AG08395 (cell line): ENCODE data around the gene CREB3L1.

ENCODE experiments used
- DNase-seq: peaks from one replicate; pipeline ENCODE4 v3.0.0; 2012; ENCODE audit warnings: mixed read lengths, low spot score

CREB3L1 gene

GRCh38 chr11:46272816-46273427, 4.5 kb upstream of the CREB3L1 start:
- DNase-seq: peak; percentile 85

GRCh38 chr11:46273511-46274205, 3.8 kb upstream of the CREB3L1 start:
- DNase-seq: no peak

DNA sequence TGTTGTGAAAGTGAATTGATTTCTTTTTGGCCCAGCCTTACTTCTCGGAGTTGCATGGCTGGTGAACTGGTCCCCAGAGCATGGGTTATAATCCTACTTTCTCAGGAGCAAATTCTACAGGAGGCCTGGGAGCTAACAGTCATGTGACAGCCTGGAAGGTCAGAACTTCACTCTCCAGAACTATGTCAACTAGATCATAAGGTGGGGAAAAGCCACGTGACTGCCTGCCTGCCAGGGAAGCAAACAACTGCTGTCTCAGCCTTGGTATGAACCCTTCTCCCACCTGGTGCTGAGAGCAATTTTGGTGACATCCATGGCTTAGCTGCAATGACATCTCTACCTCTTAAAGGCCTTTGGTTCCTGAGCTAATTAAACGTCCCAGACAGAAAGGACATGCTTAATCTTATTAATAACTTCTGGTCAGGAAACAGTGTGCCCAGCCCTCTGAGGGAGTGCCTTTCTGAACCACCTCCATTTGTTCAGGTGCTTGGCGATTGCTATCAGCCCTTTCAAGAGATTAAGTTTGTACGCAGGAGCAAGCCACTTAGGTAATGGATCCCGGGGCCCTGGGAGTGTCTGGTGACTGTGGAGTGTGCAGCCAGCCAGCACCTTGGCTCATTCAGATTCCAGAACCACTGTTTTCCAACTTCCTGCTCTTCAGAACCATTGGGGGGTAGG, 1.4 kb upstream of the CREB3L1 start:
- DNase-seq: no peak

- peak; percentile 76 for DNase-seq
Measured at GRCh38 chr11:46277313-46277621, 195 bp upstream of the CREB3L1 start.

DNA sequence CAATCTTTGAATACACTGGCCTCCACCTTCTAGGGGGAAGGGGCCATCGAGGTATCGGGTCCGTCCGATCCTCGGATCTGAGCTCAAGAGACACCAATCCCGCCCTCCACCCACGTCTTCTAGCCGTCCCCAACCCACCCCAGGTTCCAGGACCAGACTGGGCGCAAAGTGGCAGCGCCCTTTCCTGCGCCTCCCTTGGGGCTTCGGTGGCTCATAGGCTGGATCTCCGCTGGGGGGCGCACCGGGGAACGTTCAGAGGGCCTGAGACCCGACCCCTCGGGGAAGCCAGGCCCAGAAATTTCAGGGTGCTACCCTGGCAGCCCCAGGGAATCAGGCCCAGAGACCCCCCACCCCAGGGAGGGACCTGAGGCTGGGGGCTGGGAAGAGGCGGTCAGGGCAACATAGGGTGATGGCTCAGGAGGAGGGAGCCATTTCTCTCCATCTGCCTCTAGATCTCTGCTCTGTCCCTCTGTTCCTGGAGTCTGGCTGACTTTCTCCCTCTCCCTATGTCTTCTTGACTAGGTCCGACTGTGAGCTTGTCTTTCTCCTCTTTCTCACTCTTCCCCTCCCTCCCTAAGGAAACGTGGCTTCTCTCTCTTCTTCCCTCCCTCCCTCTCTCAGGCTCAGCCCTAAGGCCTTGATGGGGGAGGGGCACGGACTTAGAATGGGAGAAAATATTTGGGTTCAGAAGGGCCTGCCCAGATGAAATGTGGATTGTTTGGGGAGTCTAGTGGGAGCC, 1.1 kb downstream of the CREB3L1 start:
- DNase-seq: peak; percentile 65

GRCh38 chr11:46279126-46280099, 2.0 kb downstream of the CREB3L1 start:
- DNase-seq: peak; percentile 76

GRCh38 chr11:46280706-46281105, 3.2 kb downstream of the CREB3L1 start:
- DNase-seq: no peak

DNA sequence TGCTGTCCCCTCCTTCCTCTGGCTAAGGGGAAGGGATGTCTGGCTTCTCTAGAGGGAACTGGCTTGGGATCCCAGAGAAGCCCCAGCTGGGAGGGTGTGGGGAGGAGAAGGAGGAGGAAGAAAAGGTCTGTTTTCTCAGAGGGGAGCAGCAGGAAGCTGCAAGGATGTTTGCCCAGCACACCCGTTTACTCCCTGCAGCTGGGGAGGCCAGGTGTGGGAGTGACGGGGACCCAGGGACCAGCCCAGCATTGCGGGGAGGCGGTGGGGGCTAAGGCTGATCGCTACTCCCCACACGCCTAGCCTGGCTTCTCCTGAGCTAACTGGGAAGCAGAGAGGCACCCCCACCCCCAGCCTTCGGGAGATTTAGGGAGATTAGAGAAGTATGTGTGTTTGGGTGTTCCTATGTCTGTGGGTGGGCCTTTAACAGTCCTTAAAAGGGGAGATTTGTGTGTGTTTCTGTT, 3.9 kb downstream of the CREB3L1 start:
- DNase-seq: no peak

DNA sequence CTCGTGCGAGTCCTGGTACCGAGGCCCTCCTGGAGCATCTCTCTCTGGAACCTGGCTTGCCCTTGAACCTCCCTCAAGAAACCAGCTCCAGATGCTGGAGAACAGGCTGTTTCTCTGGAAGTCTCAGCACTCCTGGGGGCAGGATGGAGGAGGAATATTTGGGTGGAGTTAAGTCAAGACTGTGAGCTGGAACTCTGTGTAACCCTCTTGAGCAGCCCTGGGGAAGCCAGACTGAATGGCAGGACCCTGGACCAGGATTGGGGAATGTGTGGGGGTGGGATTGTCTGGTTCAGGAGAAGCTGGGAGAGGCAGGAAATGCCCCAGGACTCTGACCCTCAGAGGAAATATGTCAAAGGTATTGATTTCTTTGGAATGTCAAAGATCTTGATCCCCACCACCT, 7.7 kb downstream of the CREB3L1 start:
- peak; percentile 27 for DNase-seq

DNA sequence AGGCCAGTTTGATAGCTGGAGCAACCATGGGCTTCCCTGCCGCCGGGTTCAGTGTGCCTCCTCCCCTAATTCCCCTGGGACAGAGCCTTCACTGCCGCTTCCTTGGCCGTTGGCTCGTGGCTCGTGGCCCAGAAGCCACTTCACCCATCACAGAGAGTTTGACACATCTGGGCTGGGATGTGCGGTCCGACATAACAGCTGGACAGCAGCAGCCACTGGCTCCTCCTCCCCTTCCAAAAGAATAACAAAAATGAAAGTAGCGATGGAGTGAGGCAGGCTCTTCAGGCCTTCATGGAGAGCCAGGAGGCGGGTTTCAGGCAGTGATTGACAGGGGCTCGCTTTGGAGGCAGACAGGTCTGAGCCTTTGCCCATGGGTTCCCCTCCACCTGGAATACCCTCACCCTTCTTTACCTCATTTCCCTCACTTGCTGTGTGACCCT, 8.2 kb downstream of the CREB3L1 start:
- peak; percentile 69 for DNase-seq

- no peak for DNase-seq
Measured at GRCh38 chr11:46286789-46287188, 9.3 kb downstream of the CREB3L1 start.

GRCh38 chr11:46288451-46288850, 11.0 kb downstream of the CREB3L1 start:
- no peak for DNase-seq

DNA sequence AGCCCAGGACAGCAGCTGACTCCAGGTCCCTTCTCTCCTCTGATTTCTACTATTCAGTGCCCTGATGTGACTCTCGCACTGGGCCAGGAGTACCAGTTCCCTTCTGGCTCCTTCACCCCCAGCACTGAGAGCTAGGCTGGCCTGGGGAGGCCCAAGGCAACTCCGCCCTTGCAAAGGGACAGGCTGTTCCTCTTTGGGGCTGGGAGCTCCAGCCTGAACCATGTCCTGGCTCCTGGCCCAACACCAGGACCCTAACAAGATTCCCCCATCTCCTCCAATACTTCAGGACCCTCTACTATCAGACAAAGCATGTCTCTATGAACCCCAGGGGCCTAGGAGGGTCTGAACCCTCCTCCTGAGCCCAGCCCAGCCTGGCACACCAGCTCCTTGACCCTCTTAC, 12.5 kb downstream of the CREB3L1 start:
- no peak for DNase-seq

DNA sequence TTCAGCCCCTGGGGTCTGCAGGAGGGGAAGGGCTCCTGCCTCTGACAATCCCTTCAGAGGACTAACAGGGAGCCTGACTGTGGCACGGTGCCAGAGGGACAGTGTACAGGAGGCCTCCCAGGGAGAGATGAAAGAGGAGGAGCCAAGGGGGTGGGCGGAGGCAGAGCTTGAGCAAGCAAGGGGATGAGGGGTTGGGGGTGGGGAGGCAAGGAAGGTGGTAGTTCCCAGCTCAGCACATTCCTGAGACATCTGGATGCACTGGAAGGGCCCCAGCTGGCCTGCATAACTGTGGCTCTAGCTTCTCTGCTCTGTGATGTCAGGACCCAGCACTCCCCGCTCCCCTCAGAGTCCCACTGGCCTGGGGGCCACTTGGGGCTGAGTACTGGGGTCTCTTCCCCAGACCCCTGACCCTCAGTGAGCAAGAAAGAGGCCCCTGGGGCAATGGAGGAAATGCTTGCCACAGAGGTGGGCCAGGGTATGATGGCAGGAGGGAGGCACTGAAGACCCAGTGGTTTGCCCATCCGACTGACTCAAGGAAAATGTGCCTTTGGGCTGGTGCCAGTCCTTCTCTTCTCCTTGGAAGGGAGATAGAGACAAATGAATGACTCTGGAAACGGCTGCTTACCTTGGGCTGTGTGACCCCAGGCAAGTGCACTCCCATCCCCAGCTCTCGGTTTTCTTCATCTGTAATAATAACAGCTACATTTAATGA, 13.3 kb downstream of the CREB3L1 start:
- peak; percentile 96 for DNase-seq

- DNase-seq: peak; percentile 65
Measured at GRCh38 chr11:46291441-46292150, 14.1 kb downstream of the CREB3L1 start.

DNA sequence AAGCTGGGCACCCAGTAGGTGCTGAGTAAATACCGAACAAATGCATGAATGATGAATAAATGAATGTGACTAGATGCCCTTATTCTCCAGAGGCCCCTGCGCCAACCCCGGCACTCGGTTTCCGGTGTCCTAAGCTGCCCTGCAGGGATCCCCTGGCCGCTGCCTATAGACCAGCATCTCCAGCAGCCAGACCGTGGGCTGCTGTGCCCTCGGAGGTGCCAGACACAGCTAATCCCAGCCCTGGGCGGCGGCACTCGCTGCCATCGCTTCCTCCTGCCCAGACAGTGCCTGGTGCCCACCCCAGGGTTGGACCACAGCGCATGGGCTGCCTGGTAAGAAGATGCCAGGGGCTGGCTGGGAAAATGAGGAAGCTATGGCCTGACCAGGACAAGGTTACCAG, 15.6 kb downstream of the CREB3L1 start:
- no peak for DNase-seq

GRCh38 chr11:46293641-46294103, 16.2 kb downstream of the CREB3L1 start:
- peak; percentile 87 for DNase-seq

DNA sequence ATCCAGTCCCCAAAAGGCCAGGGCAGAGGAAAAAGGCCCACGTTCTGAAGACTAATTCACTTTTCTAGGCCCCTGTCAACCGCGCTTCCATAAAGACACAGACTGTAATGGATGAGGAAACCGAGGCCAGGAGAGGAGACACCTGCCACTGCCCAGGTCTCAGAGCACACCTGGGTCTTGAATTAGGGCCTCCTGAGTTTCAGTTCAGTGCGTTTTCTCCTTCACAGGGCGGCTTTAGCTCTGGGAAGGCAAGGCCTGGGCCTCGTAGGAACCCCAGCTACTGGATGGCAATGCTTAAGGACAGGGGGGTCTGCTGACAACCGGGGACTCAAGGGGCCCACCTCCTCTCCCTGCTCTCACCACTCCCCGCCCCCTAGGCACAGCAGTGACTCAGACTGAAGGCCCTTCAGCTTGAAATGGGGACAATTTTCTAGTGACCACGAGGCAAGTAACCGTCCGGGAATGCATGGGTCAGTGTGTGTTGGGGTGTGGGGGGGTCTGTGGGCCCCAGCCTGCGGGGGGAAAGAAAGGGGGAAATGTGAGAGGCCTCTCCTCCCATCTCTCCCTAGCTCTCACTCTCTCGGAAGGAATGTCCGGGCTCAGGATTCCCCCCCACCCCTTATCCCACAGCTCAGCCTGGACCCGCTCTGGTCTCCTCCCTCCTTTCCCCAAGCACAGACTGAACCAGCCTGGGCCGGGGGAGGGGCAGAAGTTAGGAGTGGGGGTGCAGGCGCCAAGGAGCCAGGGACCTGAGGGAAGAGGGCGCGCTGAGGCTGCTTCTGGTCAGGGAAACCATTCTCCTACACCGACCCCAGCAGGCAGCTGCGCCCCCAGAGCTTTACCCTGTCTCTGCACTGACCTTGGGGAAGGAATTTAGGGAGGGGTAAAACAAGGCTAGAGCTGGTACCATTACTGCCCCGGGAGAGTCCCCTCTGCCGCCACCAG, 17.2 kb downstream of the CREB3L1 start:
- DNase-seq: peak; percentile 88
